ENCODE results near the gene NAIF1. TPM values are rescaled to one million over a fixed set of nuclear protein-coding genes. Genes with fewer than 3 reads are reported as not detected.
"Not testable (repeated sequence)": the region's sequence is repeated elsewhere in the genome, so short reads cannot be mapped to it uniquely, and the experiment has no call there.

NAIF1 gene
- total RNA-seq, 1 donor from 2014 or later: 6.7 TPM

DNA sequence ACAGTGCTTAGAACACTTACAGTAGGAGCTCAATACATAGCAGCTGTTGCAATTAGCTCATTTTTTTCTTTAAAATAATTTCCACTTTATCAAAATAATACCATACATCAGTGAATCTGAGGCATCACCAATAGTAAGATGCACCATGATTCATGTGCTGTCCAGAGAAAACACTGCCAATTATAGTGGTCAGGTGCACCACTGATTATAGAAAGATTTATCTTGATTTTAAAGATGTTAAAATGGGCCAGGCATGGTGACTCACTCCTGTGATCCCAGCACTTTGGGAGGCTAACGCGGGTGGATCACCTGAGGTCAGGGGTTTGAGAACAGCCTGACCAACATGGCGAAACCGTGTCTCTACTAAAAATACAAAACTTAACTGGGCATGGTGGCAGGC is 39.4 kb downstream of the NAIF1 start:
- Mint-ChIP-seq H3K4me3 (no peak overlapping the region), H3K4me1 (ENCODE audit: unreplicated experiment) (peaks cover 7% of the 10 kb centered on the region), H3K36me3 (no peaks in the 10 kb centered on the region), H3K27me3 (no peaks in the 10 kb centered on the region), H3K27ac (no peak overlapping the region), H3K9me3 (no peaks in the 10 kb centered on the region)
- no peak for DNase-seq (ENCODE audit: extremely low spot score, unreplicated experiment)
- TF ChIP-seq, protein P1, sequence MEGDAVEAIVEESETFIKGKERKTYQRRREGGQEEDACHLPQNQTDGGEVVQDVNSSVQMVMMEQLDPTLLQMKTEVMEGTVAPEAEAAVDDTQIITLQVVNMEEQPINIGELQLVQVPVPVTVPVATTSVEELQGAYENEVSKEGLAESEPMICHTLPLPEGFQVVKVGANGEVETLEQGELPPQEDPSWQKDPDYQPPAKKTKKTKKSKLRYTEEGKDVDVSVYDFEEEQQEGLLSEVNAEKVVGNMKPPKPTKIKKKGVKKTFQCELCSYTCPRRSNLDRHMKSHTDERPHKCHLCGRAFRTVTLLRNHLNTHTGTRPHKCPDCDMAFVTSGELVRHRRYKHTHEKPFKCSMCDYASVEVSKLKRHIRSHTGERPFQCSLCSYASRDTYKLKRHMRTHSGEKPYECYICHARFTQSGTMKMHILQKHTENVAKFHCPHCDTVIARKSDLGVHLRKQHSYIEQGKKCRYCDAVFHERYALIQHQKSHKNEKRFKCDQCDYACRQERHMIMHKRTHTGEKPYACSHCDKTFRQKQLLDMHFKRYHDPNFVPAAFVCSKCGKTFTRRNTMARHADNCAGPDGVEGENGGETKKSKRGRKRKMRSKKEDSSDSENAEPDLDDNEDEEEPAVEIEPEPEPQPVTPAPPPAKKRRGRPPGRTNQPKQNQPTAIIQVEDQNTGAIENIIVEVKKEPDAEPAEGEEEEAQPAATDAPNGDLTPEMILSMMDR (conservative IDR thresholded peaks at IDR 0.05): no peak

DNA sequence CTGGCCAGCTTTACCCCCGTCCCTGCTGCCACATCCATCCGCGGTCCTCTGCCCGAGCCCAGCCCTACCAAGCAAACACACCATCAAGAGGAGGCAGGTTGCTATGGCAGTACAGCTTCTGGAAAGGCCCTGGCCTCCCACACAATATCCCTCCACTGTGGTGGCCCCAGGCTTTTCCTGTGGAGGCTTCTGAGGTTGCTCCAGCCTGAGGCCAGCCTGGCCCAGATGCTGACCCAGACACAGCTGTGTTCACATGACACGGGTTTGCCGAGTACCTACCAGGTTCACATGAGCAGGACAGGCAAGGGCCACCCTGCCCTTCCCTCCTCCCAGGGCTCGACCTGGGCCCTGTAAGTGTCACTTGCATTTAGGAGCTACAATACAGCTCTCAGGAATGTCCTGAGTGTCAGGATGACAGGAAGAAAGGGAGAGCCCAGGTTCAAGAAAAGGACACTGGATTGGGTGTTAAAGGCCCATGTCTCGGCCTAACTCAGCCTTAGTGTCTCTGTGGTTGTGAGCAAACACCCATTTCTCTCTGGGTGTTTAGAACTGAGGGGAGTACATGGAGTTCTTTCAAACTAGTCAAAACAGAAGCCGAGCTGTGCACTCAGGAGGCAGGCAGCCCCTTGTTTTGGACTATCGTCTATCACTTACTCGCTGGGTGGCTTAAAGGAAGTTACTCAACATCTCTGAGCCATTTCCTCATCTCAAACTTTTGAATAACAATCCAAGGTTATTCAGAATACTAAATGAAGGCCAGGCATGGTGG is 40.2 kb downstream of the NAIF1 start:
- DNase-seq (ENCODE audit: extremely low spot score, unreplicated experiment): no peak
- TF ChIP-seq, protein P1 (conservative IDR thresholded peaks at IDR 0.05): no peak
- Mint-ChIP-seq H3K9me3 (no peaks in the 10 kb centered on the region), H3K27ac (no peak overlapping the region), H3K4me3 (no peak overlapping the region), H3K27me3 (no peaks in the 10 kb centered on the region), H3K36me3 (no peaks in the 10 kb centered on the region), H3K4me1 (ENCODE audit: unreplicated experiment) (peaks cover 7% of the 10 kb centered on the region)

DNA sequence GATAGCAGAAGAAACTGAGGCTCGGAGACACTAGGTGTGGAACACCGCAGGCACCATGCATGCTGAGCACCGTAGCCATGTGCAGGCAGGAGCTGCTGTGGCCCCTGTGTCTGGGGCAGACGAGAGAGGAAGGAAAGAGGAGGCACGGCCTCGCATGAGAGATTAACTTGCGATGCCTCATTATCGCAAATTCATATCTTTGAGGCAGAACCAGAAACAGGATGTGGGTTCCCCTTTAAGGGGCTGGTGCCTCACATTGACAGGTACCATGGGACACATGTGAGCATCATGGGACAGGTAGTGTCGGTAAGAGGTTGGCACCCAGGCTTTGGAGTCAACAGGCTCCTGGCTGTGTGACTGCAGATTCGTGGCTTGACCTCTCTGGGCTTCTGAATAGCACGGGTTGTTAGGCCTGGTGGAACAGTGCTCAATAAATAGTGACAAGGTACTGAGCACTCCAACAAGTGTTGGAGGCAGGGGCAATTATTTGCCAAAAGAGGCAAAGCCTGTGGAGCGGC is 40.8 kb downstream of the NAIF1 start:
- DNase-seq (ENCODE audit: extremely low spot score, unreplicated experiment): no peak
- Mint-ChIP-seq H3K36me3 (no peaks in the 10 kb centered on the region), H3K4me3 (no peak overlapping the region), H3K9me3 (no peaks in the 10 kb centered on the region), H3K4me1 (ENCODE audit: unreplicated experiment) (peaks cover 7% of the 10 kb centered on the region), H3K27ac (no peak overlapping the region), H3K27me3 (no peaks in the 10 kb centered on the region)
- TF ChIP-seq, protein P1 (conservative IDR thresholded peaks at IDR 0.05): no peak

DNA sequence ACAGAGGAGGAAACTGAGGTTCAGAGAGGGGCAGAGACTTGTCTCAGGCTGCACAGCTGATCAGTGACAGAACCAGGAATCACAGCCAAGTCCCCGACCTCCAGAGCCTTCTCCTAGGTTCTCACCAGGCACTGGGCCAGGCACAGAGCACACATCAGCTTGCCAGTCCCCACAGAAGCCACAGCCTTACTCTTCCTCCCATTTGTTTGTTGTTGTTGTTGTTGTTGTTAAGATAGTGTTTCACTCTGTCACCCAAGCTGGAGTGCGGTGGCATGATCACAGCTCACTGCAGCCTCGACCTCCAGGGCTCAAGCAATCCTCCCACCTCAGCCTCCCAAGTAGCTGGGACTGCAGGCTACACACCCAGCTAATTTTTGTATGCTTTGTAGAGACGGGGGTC is 41.4 kb downstream of the NAIF1 start:
- DNase-seq (ENCODE audit: extremely low spot score, unreplicated experiment): no peak
- no peak overlapping the region for H3K4me3 Mint-ChIP-seq

DNA sequence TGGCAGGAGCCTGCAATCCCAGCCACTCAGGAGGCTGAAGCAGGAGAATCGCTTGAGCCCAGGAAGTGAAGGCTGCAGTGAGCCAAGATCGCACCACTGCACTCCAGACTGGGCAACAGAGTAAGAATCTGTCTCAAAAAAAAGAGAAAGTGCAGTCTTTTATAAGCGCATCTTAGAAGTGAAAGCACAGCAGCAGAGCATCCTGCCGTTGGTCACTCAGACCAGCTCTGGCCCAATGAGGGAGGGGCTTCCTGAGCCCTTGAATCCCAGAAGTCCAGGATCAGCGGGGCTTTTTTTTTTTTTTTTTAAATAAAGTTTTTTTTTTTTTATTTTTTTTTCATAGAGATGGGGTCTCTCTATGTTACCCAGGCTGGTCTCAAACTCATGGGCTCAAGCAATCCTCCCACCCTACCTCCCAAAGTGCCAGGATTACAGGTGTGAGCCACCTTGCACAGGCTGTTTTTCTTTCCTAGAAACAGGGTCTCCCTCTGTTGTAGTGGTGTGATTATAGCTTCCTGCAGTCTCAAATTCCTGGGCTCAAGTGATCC is 42.3 kb downstream of the NAIF1 start:
- Mint-ChIP-seq H3K9me3 (no peaks in the 10 kb centered on the region), H3K4me3 (no peak overlapping the region), H3K4me1 (ENCODE audit: unreplicated experiment) (peaks cover 12% of the 10 kb centered on the region), H3K27ac (no peak overlapping the region), H3K27me3 (no peaks in the 10 kb centered on the region), H3K36me3 (no peaks in the 10 kb centered on the region)
- no peak for DNase-seq (ENCODE audit: extremely low spot score, unreplicated experiment)
- TF ChIP-seq, protein P1 (conservative IDR thresholded peaks at IDR 0.05): no peak

More for the DNA sequence above, 41.4 kb downstream of the NAIF1 start:
- Mint-ChIP-seq H3K4me1 (ENCODE audit: unreplicated experiment) (peaks cover 12% of the 10 kb centered on the region), H3K9me3 (no peaks in the 10 kb centered on the region), H3K36me3 (no peaks in the 10 kb centered on the region), H3K27me3 (no peaks in the 10 kb centered on the region), H3K27ac (no peak overlapping the region)
- TF ChIP-seq, protein P1 (conservative IDR thresholded peaks at IDR 0.05): no peak

DNA sequence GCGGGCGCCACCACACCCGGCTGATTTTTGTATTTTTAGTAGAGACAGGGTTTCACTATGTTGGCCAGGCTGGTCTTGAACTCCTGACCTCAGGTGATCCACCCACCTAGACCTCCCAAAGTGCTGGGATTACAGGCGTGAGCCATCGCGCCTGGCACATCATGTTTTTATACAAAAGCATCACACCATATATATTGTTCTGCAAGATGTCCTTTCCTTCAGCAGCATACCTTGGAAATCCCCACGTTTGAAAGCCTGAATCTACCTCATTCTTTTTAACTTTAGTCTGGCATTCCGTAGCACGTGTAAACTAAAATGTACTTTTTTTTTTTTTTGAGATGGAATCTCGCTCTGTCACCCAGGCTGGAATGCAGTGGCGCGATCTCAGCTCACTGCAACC is 43.4 kb downstream of the NAIF1 start:
- peaks cover 11% of the 10 kb centered on the region for H3K4me1 Mint-ChIP-seq (ENCODE audit: unreplicated experiment)
- H3K27me3 Mint-ChIP-seq; H3K36me3 Mint-ChIP-seq; DNase-seq (ENCODE audit: extremely low spot score, unreplicated experiment); H3K4me3 Mint-ChIP-seq; H3K9me3 Mint-ChIP-seq; H3K27ac Mint-ChIP-seq: not testable (repeated sequence)
